HepG2 (cell line): Measurements from ENCODE around the gene OCSTAMP. TPM values are rescaled to one million over a fixed set of nuclear protein-coding genes. Genes with fewer than 3 reads are reported as not detected.

ENCODE experiments used
- CC2D1A ChIP-seq: sonication (generic); formaldehyde crosslinking; IDR thresholded peaks from 2 replicates; pipeline ENCODE4 v1.8.1; 2023; ENCODE audit warnings: mild to moderate bottlenecking, missing genetic modification reagents
- DDIT3 ChIP-seq: sonication (generic); formaldehyde crosslinking; IDR thresholded peaks from 2 replicates; pipeline ENCODE4 v1.4.0; 2020; ENCODE audit warnings: mild to moderate bottlenecking, missing genetic modification reagents
- ELF3 ChIP-seq: IDR thresholded peaks from 2 replicates; pipeline ENCODE4 v1.6.1; 2016; ENCODE audit warnings: missing genetic modification reagents, missing compliant biosample characterization
- ETV5 ChIP-seq: IDR thresholded peaks from 2 replicates; pipeline ENCODE4 v1.6.1; 2018; ENCODE audit warnings: missing biosample characterization, missing genetic modification reagents, inconsistent platforms, borderline replicate concordance
- ISX ChIP-seq: sonication (generic); formaldehyde crosslinking; conservative IDR thresholded peaks from 2 replicates; pipeline ENCODE4 v1.5.0; 2020; ENCODE audit warnings: missing genetic modification reagents
- KDM4B ChIP-seq: sonication (generic); formaldehyde crosslinking; IDR thresholded peaks from 2 replicates; pipeline ENCODE4 v1.4.0; 2020; ENCODE audit warnings: missing genetic modification reagents
- MXD4 ChIP-seq: IDR thresholded peaks from 2 replicates; pipeline ENCODE4 v1.6.1; 2016; ENCODE audit warnings: mild to moderate bottlenecking, missing biosample characterization, missing genetic modification reagents
- RERE ChIP-seq: IDR thresholded peaks from 2 replicates; pipeline ENCODE4 v1.6.1; 2016; ENCODE audit warnings: low read depth, missing genetic modification reagents, missing compliant biosample characterization
- REXO4 ChIP-seq: sonication (generic); formaldehyde crosslinking; IDR thresholded peaks from 2 replicates; pipeline ENCODE4 v1.8.0; 2022; ENCODE audit warnings: missing genetic modification reagents, mild to moderate bottlenecking, borderline replicate concordance
- SAFB2 ChIP-seq: sonication (generic); formaldehyde crosslinking; IDR thresholded peaks from 2 replicates; pipeline ENCODE4 v1.5.1; 2020; ENCODE audit warnings: missing genetic modification reagents, low read depth, mild to moderate bottlenecking, borderline replicate concordance
- SNAPC4 ChIP-seq: sonication (generic); formaldehyde crosslinking; IDR thresholded peaks from 2 replicates; pipeline ENCODE4 v1.4.0; 2020; ENCODE audit warnings: mild to moderate bottlenecking, missing genetic modification reagents
- ZBTB21 ChIP-seq: sonication (generic); formaldehyde crosslinking; IDR thresholded peaks from 2 replicates; pipeline ENCODE4 v1.4.0; 2020; ENCODE audit warnings: missing genetic modification reagents
- ZMAT5 ChIP-seq: sonication (generic); formaldehyde crosslinking; IDR thresholded peaks from 2 replicates; pipeline ENCODE4 v1.5.0; 2020; ENCODE audit warnings: mild to moderate bottlenecking, low read depth, missing genetic modification reagents, borderline replicate concordance
- ZNF331 ChIP-seq: sonication (generic); formaldehyde crosslinking; IDR thresholded peaks from 2 replicates; pipeline ENCODE4 v1.4.0; 2020; ENCODE audit warnings: missing genetic modification reagents
- ZNF446 ChIP-seq: sonication (generic); formaldehyde crosslinking; IDR thresholded peaks from 2 replicates; pipeline ENCODE4 v1.5.0; 2020; ENCODE audit warnings: mild to moderate bottlenecking, missing genetic modification reagents
- ZNF558 ChIP-seq: sonication (generic); formaldehyde crosslinking; IDR thresholded peaks from 2 replicates; pipeline ENCODE4 v1.9.0; 2022; ENCODE audit warnings: mild to moderate bottlenecking, missing genetic modification reagents, borderline replicate concordance
- ZNF598 ChIP-seq: sonication (generic); formaldehyde crosslinking; IDR thresholded peaks from 2 replicates; pipeline ENCODE4 v1.5.1; 2020; ENCODE audit warnings: mild to moderate bottlenecking, missing genetic modification reagents, borderline replicate concordance
- ZNF746 ChIP-seq: sonication (generic); formaldehyde crosslinking; IDR thresholded peaks from 2 replicates; pipeline ENCODE4 v1.8.0; 2022; ENCODE audit warnings: mild to moderate bottlenecking, missing genetic modification reagents
- polyA plus RNA-seq, 8 experiments: library from polyadenylated mRNA; depleted of rRNA in 3 of 8; stranded (reverse) in 7 of 8; unstranded in 1 of 8; fragments of >200 nt; fragmentation: Illumina TruSeq in 4 of 8; extraction: Trizol in 4 of 8; gene quantifications; 2 replicates each; pipeline versions ENCODE4 v1.2.1 to v1.2.3, GENCODE V29; 2011 to 2016; ENCODE audit warnings: low read depth in 4 of 8, missing spikeins in 1 of 8, mixed read lengths in 1 of 8; ENCODE audit not compliant: insufficient read depth in 1 of 8
- total RNA-seq, 5 experiments: library from RNA; depleted of rRNA; stranded (reverse); fragments of >200 nt; fragmentation: Illumina TruSeq; extraction: Trizol; gene quantifications; 2 replicates each; pipeline ENCODE4 v1.2.3, GENCODE V29; 2016; ENCODE audit warnings: low read depth in 1 of 5

OCSTAMP gene
- total and polyA plus RNA-seq, 2 of the 13 experiments (the other 11 are each of a cell fraction or from before 2014, with no cell fraction given): not detected

- TF ChIP-seq SNAPC4 (CRISPR knock-in tag): no peak
- TF ChIP-seq KDM4B (CRISPR knock-in tag): no peak
- no peak for TF ChIP-seq MXD4
- TF ChIP-seq ZNF598 (CRISPR knock-in tag): no peak
- 0 out of 2 replicates have a peak, but pooled peaks have one; percentile 46 for TF ChIP-seq ELF3 (CRISPR knock-in tag)
- TF ChIP-seq ZMAT5 (CRISPR knock-in tag): no peak
- TF ChIP-seq RERE (CRISPR knock-in tag): no peak
- TF ChIP-seq ZNF446 (CRISPR knock-in tag): no peak
- no peak for TF ChIP-seq ZNF558 (CRISPR knock-in tag)
- no peak for TF ChIP-seq CC2D1A (CRISPR knock-in tag)
- no peak for TF ChIP-seq DDIT3 (CRISPR knock-in tag)
- TF ChIP-seq ZBTB21 (CRISPR knock-in tag): no peak
- TF ChIP-seq REXO4: no peak
- peak; percentile 65; the same call in 1 of the 2 replicates for TF ChIP-seq ETV5 (CRISPR knock-in tag)
- TF ChIP-seq ZNF331 (CRISPR knock-in tag): peak; percentile 15; the same call in 1 of the 2 replicates
- no peak for TF ChIP-seq ZNF746 (CRISPR knock-in tag)
- TF ChIP-seq ISX (CRISPR knock-in tag): no peak
- TF ChIP-seq SAFB2 (CRISPR knock-in tag): no peak
These were observed 37.3 kb downstream of the OCSTAMP start, which contains the start of gene ZNF334 (continued) for GRCh38 chr20:46512943-46513844.
